PC-9 (cell line): Measurements from ENCODE around the gene ASTN2. TPM values are rescaled to one million over a fixed set of nuclear protein-coding genes. Genes with fewer than 3 reads are reported as not detected.

Source experiments
- BruUV-seq: library from RNA; stranded (reverse); fragments of 400-500 nt; replicated peaks from 2 replicates; lab custom pipeline; 2021; lab: Mats Ljungman, UMichigan
- CTCF ChIA-PET: fragments of 300-600 bp; sonication (Branson Sonifier 250); formaldehyde crosslinking; loops from one replicate; lab custom pipeline; 2022; ENCODE audit warnings: antibody characterized with exemption; lab: Charles Lee
- POLR2A ChIA-PET: fragments of 300-600 bp; sonication (Branson Sonifier 250); formaldehyde crosslinking; loops from one replicate; lab custom pipeline; 2022; ENCODE audit warnings: antibody characterized with exemption; ENCODE audit not compliant: unreplicated experiment; lab: Charles Lee
- DNase-seq, 2 experiments: peaks; one replicate each; pipeline versions ENCODE4 v3.0.0 to v3.0.0-alpha.2; 2015 to 2022; ENCODE audit warnings: mixed read lengths in 1 of 2
- H2AFZ ChIP-seq: fragments of 200-600 bp; sonication (generic); 2 replicates; pipeline ENCODE4 v1.8.1; 2017; ENCODE audit warnings: antibody characterized with exemption
- H3F3A ChIP-seq: fragments of 200-600 bp; sonication (generic); 2 replicates; pipeline ENCODE4 v1.8.1; 2017; ENCODE audit warnings: antibody characterized with exemption, mild to moderate bottlenecking, low read depth; ENCODE audit not compliant: insufficient read depth
- H3K27ac ChIP-seq: fragments of 200-600 bp; sonication (generic); 2 replicates; pipeline ENCODE4 v1.6.1; 2016; ENCODE audit warnings: mixed run types
- H3K27me3 ChIP-seq: fragments of 200-600 bp; sonication (generic); 2 replicates; pipeline ENCODE4 v1.6.1; 2016; ENCODE audit warnings: low read depth, mixed run types; ENCODE audit not compliant: insufficient read depth
- H3K36me3 ChIP-seq: fragments of 200-600 bp; sonication (generic); 2 replicates; pipeline ENCODE4 v1.6.1; 2016; ENCODE audit warnings: low read depth, mixed run types
- H3K4me1 ChIP-seq: fragments of 200-600 bp; sonication (generic); replicated peaks from 2 replicates; pipeline ENCODE4 v1.6.1; 2016; ENCODE audit warnings: mixed run types; ENCODE audit not compliant: insufficient read depth
- H3K4me2 ChIP-seq: fragments of 200-600 bp; sonication (generic); 2 replicates; pipeline ENCODE4 v1.6.1; 2017; ENCODE audit warnings: mixed run types
- H3K4me3 ChIP-seq: fragments of 200-600 bp; sonication (generic); 2 replicates; pipeline ENCODE4 v1.6.1; 2016; ENCODE audit warnings: mixed run types
- H3K79me2 ChIP-seq: fragments of 200-600 bp; sonication (generic); 2 replicates; pipeline ENCODE4 v1.6.1; 2017; ENCODE audit warnings: low read depth, mixed run types
- H3K9me2 ChIP-seq: fragments of 200-600 bp; sonication (generic); 2 replicates; pipeline ENCODE4 v1.8.1; 2017; ENCODE audit warnings: mild to moderate bottlenecking; ENCODE audit not compliant: insufficient read depth
- H3K9me3 ChIP-seq: fragments of 200-600 bp; sonication (generic); 2 replicates; pipeline ENCODE4 v1.8.1; 2016; ENCODE audit warnings: low read depth; ENCODE audit not compliant: insufficient read depth
- H4K20me1 ChIP-seq: fragments of 200-600 bp; sonication (generic); 2 replicates; pipeline ENCODE4 v1.8.1; 2017; ENCODE audit not compliant: insufficient read depth
- EZH2 ChIP-seq: fragments of 200-600 bp; sonication (generic); IDR thresholded peaks from 2 replicates; pipeline ENCODE4 v1.8.0; 2017; ENCODE audit warnings: antibody characterized with exemption, low read depth
- intact Hi-C: fragments of 100-400 bp; cut with micrococcal nuclease; formaldehyde crosslinking; loops from one replicate; pipeline ENCODE4 v1.10.0; 2022; ENCODE audit not compliant: unreplicated experiment
- total RNA-seq: library from RNA; stranded (reverse); gene quantifications from 2 replicates; pipeline ENCODE4 v1.2.3, GENCODE V29; 2021
- TF ChIP-seq, protein P1 (sequence below): fragments of 200-600 bp; sonication (generic); conservative IDR thresholded peaks from 2 replicates; pipeline ENCODE4 v1.6.1; 2017; ENCODE audit warnings: mixed run types, antibody characterized with exemption, mild to moderate bottlenecking, moderate library complexity

ASTN2 gene
- total RNA-seq, 1 experiment from 2014 or later = 6.2 TPM

DNA sequence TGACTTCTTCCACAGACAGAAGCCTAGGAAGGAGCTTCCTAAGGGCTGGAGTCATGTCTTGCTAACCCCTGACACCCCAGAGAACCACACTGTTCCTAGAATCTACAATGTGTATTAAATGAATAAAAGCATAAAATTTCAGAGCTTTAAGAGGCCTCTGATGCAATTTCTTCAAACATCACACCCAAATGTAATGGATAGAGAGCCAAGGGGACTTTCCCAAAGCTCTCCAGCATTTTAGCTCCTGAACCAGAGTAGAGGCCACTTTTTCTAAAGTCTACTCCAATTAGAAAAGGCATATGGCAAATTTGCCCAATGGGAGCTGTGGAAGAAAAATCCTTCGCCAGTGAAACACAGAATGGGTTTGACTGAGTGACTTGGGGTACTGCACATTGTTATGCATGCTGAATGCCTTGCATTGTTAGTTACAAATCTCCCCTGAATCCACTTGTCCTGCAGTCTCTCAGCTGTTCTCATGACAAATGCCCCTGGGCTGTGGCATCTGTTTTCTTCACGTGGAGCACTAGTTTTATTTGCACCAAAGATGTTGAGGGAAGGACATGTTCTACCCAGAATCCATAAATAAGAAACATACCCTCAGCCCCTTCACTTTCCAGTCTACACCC, 334.0 kb downstream of the ASTN2 start:
- Histone ChIP-seq H3K9me2 (no peaks in the 10 kb centered on the region), H3K9me3 (no peaks in the 10 kb centered on the region)

DNA sequence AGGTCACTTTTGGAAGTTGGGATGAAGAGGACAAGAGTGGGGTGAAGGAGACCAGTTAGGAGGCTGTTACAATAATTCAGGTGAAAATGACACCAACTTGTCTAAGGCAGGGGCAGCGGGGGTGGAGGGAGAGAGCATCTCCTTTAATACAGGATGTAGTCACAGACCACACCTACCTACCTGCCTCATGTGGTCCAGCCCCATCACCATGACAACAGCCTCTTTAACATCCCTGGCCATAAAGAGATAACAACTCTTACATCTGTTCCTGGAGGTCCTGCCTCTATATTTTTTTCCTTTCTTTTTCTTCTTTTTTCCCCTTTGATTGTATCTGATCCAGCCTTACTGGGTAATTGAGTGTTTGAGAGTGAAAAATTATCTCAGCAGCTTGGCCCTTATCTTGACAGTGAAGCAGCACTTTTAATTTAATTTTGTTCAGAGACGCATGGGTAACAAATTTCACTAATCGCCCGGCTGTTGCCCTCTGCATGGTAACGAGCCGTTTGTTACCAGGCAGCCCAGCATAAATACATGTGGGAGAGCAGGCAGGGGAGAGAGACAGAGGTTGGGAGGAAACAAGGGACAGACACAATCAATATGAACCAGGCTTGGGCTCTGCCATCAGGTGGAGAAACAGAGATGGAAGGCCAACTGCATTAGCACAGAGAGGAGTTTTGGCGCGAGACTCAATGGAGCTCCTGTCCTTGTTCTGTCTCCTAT, 338.1 kb downstream of the ASTN2 start:
- Histone ChIP-seq H3K9me2 (no peaks in the 10 kb centered on the region), H3F3A (no peaks in the 10 kb centered on the region), H3K4me1 (no peaks in the 10 kb centered on the region), H4K20me1 (no peaks in the 10 kb centered on the region; the same call in 1 of the 2 replicates), H3K36me3 (no peaks in the 10 kb centered on the region), H3K9me3 (no peaks in the 10 kb centered on the region), H3K4me2 (no peak overlapping the region), H3K27ac (no peak overlapping the region), H3K27me3 (peaks cover 31% of the 10 kb centered on the region), H3K4me3 (no peak overlapping the region), H3K79me2 (no peaks in the 10 kb centered on the region), H2AFZ (no peak overlapping the region)
- TF ChIP-seq, protein P1, sequence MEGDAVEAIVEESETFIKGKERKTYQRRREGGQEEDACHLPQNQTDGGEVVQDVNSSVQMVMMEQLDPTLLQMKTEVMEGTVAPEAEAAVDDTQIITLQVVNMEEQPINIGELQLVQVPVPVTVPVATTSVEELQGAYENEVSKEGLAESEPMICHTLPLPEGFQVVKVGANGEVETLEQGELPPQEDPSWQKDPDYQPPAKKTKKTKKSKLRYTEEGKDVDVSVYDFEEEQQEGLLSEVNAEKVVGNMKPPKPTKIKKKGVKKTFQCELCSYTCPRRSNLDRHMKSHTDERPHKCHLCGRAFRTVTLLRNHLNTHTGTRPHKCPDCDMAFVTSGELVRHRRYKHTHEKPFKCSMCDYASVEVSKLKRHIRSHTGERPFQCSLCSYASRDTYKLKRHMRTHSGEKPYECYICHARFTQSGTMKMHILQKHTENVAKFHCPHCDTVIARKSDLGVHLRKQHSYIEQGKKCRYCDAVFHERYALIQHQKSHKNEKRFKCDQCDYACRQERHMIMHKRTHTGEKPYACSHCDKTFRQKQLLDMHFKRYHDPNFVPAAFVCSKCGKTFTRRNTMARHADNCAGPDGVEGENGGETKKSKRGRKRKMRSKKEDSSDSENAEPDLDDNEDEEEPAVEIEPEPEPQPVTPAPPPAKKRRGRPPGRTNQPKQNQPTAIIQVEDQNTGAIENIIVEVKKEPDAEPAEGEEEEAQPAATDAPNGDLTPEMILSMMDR = no peak
- TF ChIP-seq EZH2 = no peak
- no peak for DNase-seq
- intact Hi-C loops = loop anchor here (5.0 kb wide), 1 partner anchor 81 kb away; no protein-coding TSS in a partner anchor
- BruUV-seq = no TSS peak
- CTCF ChIA-PET = no interaction called here
- POLR2A ChIA-PET = no interaction called here

More for the DNA sequence above, 334.0 kb downstream of the ASTN2 start:
- no peaks in the 10 kb centered on the region for H3K4me1 ChIP-seq
- H4K20me1 ChIP-seq = no peaks in the 10 kb centered on the region; the same call in 1 of the 2 replicates
- no peak overlapping the region for H3K27ac ChIP-seq
- no peaks in the 10 kb centered on the region for H3F3A ChIP-seq
- no peak overlapping the region for H3K4me3 ChIP-seq
- H3K27me3 ChIP-seq = peaks cover 25% of the 10 kb centered on the region
- H2AFZ ChIP-seq = no peak overlapping the region
- BruUV-seq = no TSS peak
- no peak for TF ChIP-seq EZH2
- TF ChIP-seq, protein P1 = no peak
- CTCF ChIA-PET = no interaction called here
- DNase-seq = no peak
- H3K4me2 ChIP-seq = no peak overlapping the region
- no peaks in the 10 kb centered on the region for H3K36me3 ChIP-seq
- POLR2A ChIA-PET = no interaction called here
- intact Hi-C loops = no loop called here
- no peaks in the 10 kb centered on the region for H3K79me2 ChIP-seq

DNA sequence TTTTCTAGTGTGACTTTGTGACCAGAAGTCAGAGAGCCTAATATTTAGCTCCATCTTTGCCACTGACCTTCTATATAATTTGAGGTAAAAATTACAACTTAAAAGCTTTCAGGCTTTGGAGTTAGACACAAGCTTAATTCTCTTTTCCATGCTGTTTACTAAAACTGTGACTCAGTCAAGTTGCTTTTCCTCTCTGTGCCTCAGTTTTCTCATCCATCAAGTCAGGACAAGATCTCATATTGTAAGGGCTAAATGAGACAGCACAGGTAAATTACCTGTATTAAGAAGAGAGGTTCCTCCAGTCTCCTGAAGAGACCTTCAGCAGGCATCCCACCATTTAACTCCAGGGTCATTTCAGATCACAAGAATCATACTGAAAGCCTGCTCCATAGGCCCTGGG, 339.2 kb downstream of the ASTN2 start:
- no peaks in the 10 kb centered on the region for H3K79me2 ChIP-seq
- H2AFZ ChIP-seq = no peak overlapping the region
- no peak overlapping the region for H3K4me3 ChIP-seq
- no TSS peak for BruUV-seq
- intact Hi-C loops = loop anchor here (5.0 kb wide), 1 partner anchor 82 kb away; no protein-coding TSS in a partner anchor
- H3K36me3 ChIP-seq = no peaks in the 10 kb centered on the region
- no peaks in the 10 kb centered on the region for H3K9me2 ChIP-seq
- peaks cover 31% of the 10 kb centered on the region for H3K27me3 ChIP-seq
- DNase-seq = no peak
- no peak overlapping the region for H3K4me2 ChIP-seq
- H3K4me1 ChIP-seq = no peaks in the 10 kb centered on the region
- CTCF ChIA-PET = no interaction called here
- no peak for TF ChIP-seq EZH2
- TF ChIP-seq, protein P1 = no peak
- no peaks in the 10 kb centered on the region for H3F3A ChIP-seq
- H3K27ac ChIP-seq = no peak overlapping the region
- H4K20me1 ChIP-seq = no peaks in the 10 kb centered on the region; the same call in 1 of the 2 replicates
- no peaks in the 10 kb centered on the region for H3K9me3 ChIP-seq
- POLR2A ChIA-PET = no interaction called here
